ENCODE data around the gene HSD11B2. TPM values are rescaled to one million over a fixed set of nuclear protein-coding genes. Genes with fewer than 3 reads are reported as not detected.
A peak's percentile ranks its signal among the peaks of the same experiment; 100 is the strongest.

The HSD11B2 gene
- polyA plus RNA-seq (2012; ENCODE audit: insufficient read depth, insufficient read length, low read depth) = 1.1 TPM

DNA sequence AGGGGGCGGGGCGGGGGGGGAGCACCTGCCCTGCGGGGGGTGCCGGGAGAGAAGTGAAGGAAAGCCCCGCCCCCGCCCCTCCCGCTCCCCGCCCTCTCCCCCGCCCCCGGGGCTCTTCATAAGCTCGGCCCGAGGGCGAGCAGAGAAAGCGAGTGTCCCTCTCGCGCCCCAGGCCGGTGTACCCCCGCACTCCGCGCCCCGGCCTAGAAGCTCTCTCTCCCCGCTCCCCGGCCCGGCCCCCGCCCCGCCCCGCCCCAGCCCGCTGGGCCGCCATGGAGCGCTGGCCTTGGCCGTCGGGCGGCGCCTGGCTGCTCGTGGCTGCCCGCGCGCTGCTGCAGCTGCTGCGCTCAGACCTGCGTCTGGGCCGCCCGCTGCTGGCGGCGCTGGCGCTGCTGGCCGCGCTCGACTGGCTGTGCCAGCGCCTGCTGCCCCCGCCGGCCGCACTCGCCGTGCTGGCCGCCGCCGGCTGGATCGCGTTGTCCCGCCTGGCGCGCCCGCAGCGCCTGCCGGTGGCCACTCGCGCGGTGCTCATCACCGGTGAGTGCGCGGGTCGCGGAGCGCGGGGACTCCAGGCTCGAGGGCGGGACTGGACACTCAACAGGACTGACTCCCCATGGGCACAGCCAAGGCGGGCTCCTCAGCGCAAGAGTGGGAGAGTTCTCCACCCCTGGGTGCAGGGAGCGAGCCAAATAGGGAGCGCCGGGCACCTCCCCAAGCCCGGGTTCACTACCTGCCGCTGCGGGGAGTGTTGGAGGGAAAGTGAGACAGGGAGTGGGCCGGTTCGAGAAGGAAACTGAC, at the start of gene HSD11B2:
TSS of gene HSD11B2 (plus strand) at position 145 of the 798 bp plus-strand sequence. CDS start at position 273, 128 bp downstream.
- H3K36me3 ChIP-seq = no peaks in the 10 kb centered on the region
- TF ChIP-seq, protein P1, sequence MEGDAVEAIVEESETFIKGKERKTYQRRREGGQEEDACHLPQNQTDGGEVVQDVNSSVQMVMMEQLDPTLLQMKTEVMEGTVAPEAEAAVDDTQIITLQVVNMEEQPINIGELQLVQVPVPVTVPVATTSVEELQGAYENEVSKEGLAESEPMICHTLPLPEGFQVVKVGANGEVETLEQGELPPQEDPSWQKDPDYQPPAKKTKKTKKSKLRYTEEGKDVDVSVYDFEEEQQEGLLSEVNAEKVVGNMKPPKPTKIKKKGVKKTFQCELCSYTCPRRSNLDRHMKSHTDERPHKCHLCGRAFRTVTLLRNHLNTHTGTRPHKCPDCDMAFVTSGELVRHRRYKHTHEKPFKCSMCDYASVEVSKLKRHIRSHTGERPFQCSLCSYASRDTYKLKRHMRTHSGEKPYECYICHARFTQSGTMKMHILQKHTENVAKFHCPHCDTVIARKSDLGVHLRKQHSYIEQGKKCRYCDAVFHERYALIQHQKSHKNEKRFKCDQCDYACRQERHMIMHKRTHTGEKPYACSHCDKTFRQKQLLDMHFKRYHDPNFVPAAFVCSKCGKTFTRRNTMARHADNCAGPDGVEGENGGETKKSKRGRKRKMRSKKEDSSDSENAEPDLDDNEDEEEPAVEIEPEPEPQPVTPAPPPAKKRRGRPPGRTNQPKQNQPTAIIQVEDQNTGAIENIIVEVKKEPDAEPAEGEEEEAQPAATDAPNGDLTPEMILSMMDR (IDR thresholded peaks at IDR 0.05; ENCODE audit: low read depth, low read length) = no peak
- peak within 1 kb of the TSS; percentile 46 for H3K4me3 ChIP-seq (ENCODE audit: low read depth, low read length)

DNA sequence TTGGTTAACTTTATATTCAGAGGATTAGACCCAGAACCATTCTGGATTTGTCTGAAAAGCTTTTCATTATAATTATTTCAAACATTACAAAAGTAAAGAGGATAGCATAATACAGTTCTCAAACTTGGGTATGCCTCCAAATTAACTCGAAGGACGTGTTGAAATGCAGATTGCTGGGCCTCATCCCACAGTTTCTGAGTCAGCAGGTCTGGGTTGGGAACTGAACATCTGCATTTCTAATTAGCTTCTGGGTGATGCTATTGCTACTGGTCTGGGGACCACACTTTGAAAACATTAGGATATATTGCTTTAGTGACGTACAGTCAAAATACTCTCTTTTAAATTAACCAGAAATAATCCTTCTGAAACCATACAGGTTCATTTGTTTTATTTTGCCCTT, 47.6 kb upstream of the HSD11B2 start:
- TF ChIP-seq, protein P1 (IDR thresholded peaks at IDR 0.05; ENCODE audit: low read depth, low read length) = no peak
- Histone ChIP-seq H3K9me3 (no peaks in the 10 kb centered on the region), H3K36me3 (no peaks in the 10 kb centered on the region), H3K4me3 (ENCODE audit: low read depth, low read length) (no peak overlapping the region), H3K27me3 (no peaks in the 10 kb centered on the region), H3K4me1 (no peaks in the 10 kb centered on the region)
- DNase-seq = no peak

More for the DNA sequence above, at the start of gene HSD11B2:
- DNase-seq = peak; percentile 79
- Histone ChIP-seq H3K9me3 (no peaks in the 10 kb centered on the region), H3K4me1 (peaks cover 10% of the 10 kb centered on the region), H3K27me3 (peaks cover 12% of the 10 kb centered on the region)

DNA sequence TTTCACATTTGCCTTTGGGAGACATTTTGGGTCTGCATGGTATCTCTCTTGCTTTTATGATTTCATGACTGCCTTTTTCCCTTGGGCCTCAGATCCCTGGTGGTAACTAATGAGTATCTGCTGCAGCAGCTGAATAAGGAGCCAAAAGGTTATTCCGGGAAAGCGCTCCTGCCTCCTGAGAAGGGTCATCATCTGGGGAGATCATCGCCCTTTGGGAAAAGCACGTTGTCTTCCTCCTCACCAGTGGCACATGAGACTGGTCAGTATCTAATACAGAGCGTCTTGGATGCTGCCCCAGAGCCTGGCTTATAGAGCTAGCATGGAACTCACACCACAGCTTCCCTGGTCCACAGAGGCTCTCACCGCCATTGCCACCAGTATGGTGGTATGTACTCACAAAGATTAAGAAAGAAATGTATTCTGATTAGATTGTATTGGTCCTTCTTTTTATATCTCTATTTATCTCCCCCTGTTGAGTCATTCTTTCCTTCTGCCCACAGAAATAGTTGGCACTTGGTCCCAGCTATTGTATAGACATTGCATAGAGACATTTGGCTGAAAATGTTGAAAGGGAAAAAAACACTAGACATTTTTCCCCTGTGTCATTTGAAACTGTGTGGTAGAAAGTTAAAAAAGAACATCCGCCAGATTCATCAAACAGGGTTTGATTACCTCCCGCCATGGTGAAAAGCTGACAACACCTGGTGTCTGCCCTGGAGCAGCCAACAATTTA, 46.0 kb upstream of the HSD11B2 start:
- no peaks in the 10 kb centered on the region for H3K36me3 ChIP-seq
- H3K4me3 ChIP-seq (ENCODE audit: low read depth, low read length) = no peak overlapping the region
- TF ChIP-seq, protein P1 (IDR thresholded peaks at IDR 0.05; ENCODE audit: low read depth, low read length) = no peak
- no peaks in the 10 kb centered on the region for H3K9me3 ChIP-seq
- H3K4me1 ChIP-seq = no peaks in the 10 kb centered on the region
- DNase-seq = no peak
- H3K27me3 ChIP-seq = no peaks in the 10 kb centered on the region

DNA sequence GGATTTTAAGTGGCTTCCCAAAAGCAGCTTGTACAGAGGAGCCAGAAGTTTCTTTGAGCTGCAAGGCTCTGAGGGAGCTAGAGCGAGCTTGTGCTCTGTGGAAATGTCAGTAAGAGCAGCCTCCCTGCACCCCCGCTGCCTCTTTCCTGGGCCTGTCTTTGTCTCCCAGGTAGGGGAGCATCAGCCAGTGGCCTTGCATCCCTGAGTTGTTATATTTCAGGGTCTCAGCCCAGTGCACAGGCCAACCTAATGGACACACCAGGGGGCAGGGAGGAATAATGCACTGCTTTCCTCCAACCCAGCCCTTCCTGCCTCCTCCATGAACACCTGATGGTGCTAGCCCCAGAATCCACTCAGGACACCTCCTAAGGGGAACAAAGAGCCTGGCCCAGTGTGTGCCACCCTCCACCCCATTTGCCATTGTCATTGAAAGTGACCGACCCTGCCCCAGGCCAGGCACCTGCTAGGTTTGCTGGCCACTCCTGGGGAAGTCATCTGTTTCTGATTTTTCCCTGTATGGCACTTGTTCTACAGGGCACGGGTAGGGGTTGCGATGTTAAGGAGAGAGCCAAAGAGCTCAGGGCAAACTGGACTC, 44.0 kb upstream of the HSD11B2 start:
- no peak for DNase-seq
- no peaks in the 10 kb centered on the region for H3K4me1 ChIP-seq
- H3K27me3 ChIP-seq = no peaks in the 10 kb centered on the region
- H3K36me3 ChIP-seq = no peaks in the 10 kb centered on the region
- TF ChIP-seq, protein P1 (IDR thresholded peaks at IDR 0.05; ENCODE audit: low read depth, low read length) = no peak
- H3K4me3 ChIP-seq (ENCODE audit: low read depth, low read length) = no peak overlapping the region
- no peaks in the 10 kb centered on the region for H3K9me3 ChIP-seq

DNA sequence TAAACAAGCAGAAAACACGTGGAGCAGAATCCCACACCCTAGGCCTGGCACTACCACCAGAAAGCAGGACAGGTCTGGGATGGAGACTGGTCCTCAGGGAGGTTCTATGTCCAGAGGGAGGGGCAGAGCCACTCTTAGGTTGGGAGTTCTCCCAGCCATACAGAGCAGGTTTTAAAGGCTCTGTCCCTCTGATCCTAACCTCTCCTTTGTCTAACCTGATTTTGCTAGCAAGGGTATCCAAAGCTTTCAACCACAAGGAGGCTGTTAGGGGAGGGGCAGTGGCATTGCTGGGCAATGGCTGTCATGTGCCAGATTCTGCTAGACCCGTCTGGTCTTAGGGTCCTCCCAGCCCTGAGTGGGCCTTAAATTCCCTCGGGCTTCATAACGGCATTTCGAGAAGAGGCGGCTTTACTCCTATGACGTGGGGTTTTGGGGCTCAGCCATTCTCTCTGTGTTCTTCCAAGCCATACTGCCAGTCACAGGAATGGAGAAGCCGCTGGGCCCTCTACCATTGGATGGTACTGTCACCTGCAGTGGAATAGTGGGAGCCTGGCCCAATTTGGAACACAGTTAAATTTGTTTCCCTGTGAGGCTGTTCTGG, 43.3 kb upstream of the HSD11B2 start:
- Histone ChIP-seq H3K36me3 (no peaks in the 10 kb centered on the region), H3K4me1 (no peaks in the 10 kb centered on the region; the same call in 1 of the 2 replicates), H3K4me3 (ENCODE audit: low read depth, low read length) (no peak overlapping the region), H3K27me3 (no peaks in the 10 kb centered on the region), H3K9me3 (no peaks in the 10 kb centered on the region)
- no peak for DNase-seq
- TF ChIP-seq, protein P1 (IDR thresholded peaks at IDR 0.05; ENCODE audit: low read depth, low read length) = no peak

Data from BE2C (cell line).